GM18870 (cell line): Measurements from ENCODE around the gene ASCC1.

ENCODE experiments used
- ATAC-seq: cut with Tn5 transposase; IDR thresholded peaks from one replicate; pipeline ENCODE4 v1.9.1; 2021; ENCODE audit warnings: moderate library complexity; ENCODE audit not compliant: unreplicated experiment

ASCC1 gene

DNA sequence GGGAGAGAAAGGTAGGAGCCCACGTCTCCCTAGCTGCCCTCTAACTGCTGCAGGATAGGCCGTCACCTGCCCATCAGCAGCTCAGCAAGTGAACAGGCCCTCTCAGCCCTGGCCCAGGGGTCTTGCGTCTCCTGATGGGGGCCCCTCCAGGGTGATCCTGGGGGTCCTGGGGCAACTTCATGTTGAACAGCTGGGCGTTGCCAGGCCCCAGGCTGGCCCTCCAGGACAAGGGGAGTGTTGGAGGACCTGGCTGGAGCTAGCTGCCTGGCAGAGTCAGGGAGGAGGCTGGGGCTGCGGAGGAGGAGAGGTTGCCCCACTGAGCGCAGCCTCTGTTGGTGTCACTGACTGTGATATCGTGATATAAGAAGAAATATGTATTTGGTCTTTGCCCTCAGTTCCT, 162.4 kb downstream of the ASCC1 start:
- ATAC-seq: no peak

GRCh38 chr10:72050873-72051272, 165.2 kb downstream of the ASCC1 start:
- no peak for ATAC-seq

GRCh38 chr10:72049969-72050781, 165.9 kb downstream of the ASCC1 start:
- no peak for ATAC-seq

DNA sequence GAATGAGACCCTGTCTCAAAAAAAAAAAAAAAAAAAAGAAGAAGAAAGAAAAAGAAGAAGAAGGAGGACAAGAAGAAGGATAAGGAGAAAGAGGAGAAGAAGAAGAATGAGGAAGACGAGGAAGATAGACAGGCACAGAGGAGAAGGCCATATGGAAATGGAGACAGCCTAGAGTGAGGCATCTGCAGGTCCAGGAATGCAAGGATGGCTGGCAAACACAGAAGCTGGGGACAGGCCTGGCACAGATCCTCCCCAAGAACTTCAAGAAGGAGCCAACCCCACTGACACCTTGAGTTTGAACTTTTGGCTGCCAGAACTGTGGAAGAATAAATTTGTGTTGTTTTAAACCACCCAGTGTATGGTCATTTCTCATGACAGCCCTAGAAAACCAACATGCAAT, 166.6 kb downstream of the ASCC1 start:
- no peak for ATAC-seq

- no peak for ATAC-seq
Measured at GRCh38 chr10:72048450-72049124, 167.5 kb downstream of the ASCC1 start.
